ENCODE results near the gene ANKRD33. TPM values are rescaled to one million over a fixed set of nuclear protein-coding genes. Genes with fewer than 3 reads are reported as not detected.
"Not testable (repeated sequence)": the region's sequence is repeated elsewhere in the genome, so short reads cannot be mapped to it uniquely, and the experiment has no call there.

ANKRD33 gene
- total RNA-seq, 2 experiments from 2014 or later: not detected

DNA sequence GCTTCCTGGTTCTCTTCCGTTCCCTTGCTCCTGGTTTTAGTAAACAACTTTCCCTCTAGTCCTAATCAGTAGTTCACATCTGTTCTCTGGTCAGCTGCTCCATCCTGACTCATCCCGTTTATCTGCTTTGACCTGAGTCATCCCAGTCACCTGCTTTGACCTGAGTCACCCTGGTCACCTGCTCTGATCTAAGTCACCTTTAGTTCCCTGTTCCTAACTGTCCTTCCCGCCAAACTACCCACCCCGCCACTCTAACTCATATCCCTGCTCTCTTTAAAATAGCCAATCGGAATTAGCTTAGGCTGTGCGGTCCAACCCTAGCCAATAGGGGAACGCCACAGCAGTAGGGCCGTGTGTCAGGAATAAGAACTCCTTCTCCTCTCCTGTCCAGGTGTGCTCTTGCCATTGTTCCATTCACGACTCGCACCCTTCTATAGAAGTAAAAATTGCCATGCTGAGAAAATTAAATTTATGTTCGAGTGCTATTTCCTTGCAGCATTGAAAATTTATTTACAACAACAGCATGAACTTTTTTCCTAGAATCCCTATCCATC, 3.1 kb upstream of the ANKRD33 start:
- intact Hi-C loops (cut with DNase I, micrococcal nuclease): no loop called here
- no peaks in the 10 kb centered on the region for H3K36me3 Mint-ChIP-seq (ENCODE audit: low read depth)
- CTCF ChIA-PET: interaction anchor here (0.7 to 5.2 kb wide), 3 partner anchors 9 to 64 kb away, joined by 3 to 22 read pairs (median 3); no protein-coding TSS in a partner anchor
- peaks cover 19% of the 10 kb centered on the region for H3K4me1 Mint-ChIP-seq
- no peaks in the 10 kb centered on the region for H3K27me3 Mint-ChIP-seq
- no peak for DNase-seq
- POLR2A ChIA-PET: no interaction called here
- peak overlapping the region; percentile 35 for H3K27ac Mint-ChIP-seq
- H3K4me3 Mint-ChIP-seq: no peak overlapping the region
- H3K9me3 Mint-ChIP-seq (ENCODE audit: low read depth): peaks cover 4% of the 10 kb centered on the region
- ATAC-seq: no peak

DNA sequence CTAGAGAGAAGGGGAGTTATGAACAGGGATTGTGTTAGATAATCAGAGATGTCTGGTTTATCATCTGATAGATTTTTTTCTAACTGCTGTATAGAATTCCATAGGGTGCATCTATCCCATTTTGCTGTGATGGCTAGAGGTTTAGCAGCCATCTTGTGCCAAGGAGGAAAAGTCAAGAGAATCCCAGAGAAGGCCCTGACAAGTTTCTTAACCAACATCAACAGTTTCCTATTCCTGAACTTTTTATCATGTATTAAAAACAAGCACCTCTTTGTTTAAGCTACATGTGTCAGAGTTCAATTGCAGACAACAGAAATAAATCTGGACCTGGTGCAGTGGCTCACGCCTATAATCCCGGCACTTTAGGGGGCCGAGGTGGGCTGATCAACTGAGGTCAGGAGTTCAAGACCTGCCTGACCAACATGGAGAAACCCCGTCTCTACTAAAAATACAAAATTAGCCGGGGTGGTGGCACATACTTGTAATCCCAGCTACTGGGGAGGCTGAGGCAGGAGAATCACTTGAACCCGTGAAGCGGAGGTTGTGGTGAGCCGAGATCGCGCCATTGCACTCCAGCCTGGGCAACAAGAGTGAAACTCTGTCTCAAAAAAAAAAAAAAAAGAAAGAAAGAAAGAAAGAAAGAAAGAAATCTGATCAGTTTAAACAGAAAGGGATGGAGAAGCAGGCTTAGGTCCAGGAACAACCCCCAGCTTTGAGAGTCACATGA, 2.4 kb upstream of the ANKRD33 start:
- peaks cover 19% of the 10 kb centered on the region for H3K4me1 Mint-ChIP-seq
- peak overlapping the region; percentile 87 for H3K27ac Mint-ChIP-seq
- CTCF ChIA-PET: interaction anchor here (0.6 to 5.2 kb wide), 15 partner anchors 10 to 464 kb away, joined by 3 to 22 read pairs (median 3); a partner anchor contains a TSS
- H3K9me3 Mint-ChIP-seq (ENCODE audit: low read depth); H3K36me3 Mint-ChIP-seq (ENCODE audit: low read depth); H3K27me3 Mint-ChIP-seq; ATAC-seq; DNase-seq: not testable (repeated sequence)
- POLR2A ChIA-PET: interaction anchor here (0.6 to 0.9 kb wide), 2 partner anchors 65 to 329 kb away, joined by 3 read pairs; no protein-coding TSS in a partner anchor
- peak overlapping the region; percentile 12 for H3K4me3 Mint-ChIP-seq
- intact Hi-C loops (cut with DNase I, micrococcal nuclease): loop anchor here in 1 of 2 experiments (2.0 kb wide), 2 partner anchors 57 to 85 kb away; no protein-coding TSS in a partner anchor

DNA sequence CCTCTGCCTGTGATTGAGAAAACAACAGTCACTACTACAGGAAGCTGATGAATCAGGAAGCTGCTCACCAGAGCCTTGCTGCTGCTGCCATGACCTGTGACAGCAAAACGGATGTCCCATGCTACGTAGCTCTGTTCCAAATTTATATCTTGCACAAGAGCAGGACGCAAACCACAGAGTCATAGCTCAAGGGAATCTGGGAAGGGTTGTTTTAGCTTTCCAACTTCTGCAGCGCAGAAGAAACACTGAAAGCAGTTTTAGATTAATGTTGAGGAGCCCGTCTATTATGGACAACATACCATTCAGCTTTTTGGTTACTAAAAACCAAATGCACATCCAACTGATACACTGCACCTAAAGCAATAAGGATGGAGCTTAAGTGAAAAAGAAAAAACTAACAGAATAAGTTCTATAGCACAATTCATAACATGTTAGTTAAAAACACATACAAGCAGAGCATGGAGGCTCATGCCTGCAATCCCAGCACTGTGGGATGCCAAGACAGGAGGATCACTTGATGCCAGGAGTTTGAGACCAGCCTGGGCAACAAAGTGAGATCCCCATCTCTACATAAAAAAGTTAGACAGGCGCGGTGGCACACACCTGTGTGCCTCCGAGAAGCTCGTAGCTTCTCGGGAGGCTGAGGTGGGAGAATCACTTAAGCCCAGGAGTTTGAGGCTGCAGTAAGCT, 1.7 kb upstream of the ANKRD33 start:
- DNase-seq: peak; percentile 70
- ATAC-seq: peak; percentile 99
- peak overlapping the region; percentile 12 for H3K4me3 Mint-ChIP-seq
- peak overlapping the region; percentile 87 for H3K27ac Mint-ChIP-seq
- ChIA-PET POLR2A (interaction anchor here (0.6 to 0.9 kb wide), 2 partner anchors 65 to 330 kb away, joined by 3 read pairs; no protein-coding TSS in a partner anchor), CTCF (interaction anchor here (0.6 to 5.2 kb wide), 17 partner anchors 9 to 465 kb away, joined by 3 to 22 read pairs (median 3); a partner anchor contains a TSS)
- intact Hi-C loops (cut with DNase I, micrococcal nuclease): loop anchor here in 1 of 2 experiments (2.0 kb wide), 2 partner anchors 57 to 85 kb away; no protein-coding TSS in a partner anchor
- H3K9me3 Mint-ChIP-seq (ENCODE audit: low read depth): peaks cover 4% of the 10 kb centered on the region
- H3K27me3 Mint-ChIP-seq: no peaks in the 10 kb centered on the region
- H3K36me3 Mint-ChIP-seq (ENCODE audit: low read depth): no peaks in the 10 kb centered on the region
- peaks cover 19% of the 10 kb centered on the region for H3K4me1 Mint-ChIP-seq

DNA sequence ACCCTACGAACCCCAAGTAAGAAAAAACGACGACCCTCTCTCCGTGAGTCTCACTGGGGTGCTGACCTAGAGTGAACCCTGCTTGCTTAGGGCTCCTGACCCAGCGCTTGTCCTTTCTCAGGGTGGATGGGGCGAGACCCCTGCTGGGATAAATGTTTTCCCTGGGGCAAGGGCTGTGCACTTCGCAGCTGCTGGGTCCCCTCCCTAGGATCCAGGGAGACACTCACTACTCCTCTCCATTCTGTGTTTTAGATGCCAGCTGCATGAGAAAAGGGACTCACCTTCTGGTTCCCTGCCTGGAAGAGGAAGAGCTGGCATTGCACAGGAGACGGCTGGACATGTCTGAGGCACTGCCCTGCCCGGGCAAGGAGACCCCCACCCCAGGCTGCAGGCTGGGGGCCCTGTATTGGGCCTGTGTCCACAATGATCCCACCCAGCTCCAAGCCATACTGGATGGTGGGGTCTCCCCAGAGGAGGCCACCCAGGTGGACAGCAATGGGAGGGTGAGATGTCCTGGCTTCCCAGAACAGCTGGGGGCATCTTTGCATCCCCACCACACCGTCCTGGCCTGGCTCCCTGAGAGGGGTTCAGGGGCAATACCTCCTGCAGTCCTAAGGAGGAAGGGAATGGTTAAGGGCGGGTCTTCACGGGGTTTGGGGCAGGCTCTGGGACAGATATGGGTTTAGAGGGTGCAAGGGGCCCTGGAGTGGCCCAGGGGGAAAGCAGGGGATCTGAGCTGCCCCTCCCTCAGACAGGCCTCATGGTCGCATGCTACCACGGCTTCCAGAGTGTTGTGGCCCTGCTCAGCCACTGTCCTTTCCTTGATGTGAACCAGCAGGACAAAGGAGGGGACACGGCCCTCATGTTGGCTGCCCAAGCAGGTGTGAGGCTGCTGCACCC, 663 bp downstream of the ANKRD33 start:
- no peak for ATAC-seq
- POLR2A ChIA-PET: no interaction called here
- CTCF ChIA-PET: interaction anchor here (0.5 to 5.2 kb wide), 2 partner anchors 13 to 157 kb away, joined by 3 to 22 read pairs; no protein-coding TSS in a partner anchor
- intact Hi-C loops (cut with DNase I, micrococcal nuclease): no loop called here
- Mint-ChIP-seq H3K9me3 (ENCODE audit: low read depth) (peaks cover 4% of the 10 kb centered on the region), H3K4me1 (peaks cover 19% of the 10 kb centered on the region), H3K4me3 (no peak overlapping the region), H3K27me3 (no peaks in the 10 kb centered on the region), H3K27ac (no peak overlapping the region), H3K36me3 (ENCODE audit: low read depth) (no peaks in the 10 kb centered on the region)
- DNase-seq: no peak

DNA sequence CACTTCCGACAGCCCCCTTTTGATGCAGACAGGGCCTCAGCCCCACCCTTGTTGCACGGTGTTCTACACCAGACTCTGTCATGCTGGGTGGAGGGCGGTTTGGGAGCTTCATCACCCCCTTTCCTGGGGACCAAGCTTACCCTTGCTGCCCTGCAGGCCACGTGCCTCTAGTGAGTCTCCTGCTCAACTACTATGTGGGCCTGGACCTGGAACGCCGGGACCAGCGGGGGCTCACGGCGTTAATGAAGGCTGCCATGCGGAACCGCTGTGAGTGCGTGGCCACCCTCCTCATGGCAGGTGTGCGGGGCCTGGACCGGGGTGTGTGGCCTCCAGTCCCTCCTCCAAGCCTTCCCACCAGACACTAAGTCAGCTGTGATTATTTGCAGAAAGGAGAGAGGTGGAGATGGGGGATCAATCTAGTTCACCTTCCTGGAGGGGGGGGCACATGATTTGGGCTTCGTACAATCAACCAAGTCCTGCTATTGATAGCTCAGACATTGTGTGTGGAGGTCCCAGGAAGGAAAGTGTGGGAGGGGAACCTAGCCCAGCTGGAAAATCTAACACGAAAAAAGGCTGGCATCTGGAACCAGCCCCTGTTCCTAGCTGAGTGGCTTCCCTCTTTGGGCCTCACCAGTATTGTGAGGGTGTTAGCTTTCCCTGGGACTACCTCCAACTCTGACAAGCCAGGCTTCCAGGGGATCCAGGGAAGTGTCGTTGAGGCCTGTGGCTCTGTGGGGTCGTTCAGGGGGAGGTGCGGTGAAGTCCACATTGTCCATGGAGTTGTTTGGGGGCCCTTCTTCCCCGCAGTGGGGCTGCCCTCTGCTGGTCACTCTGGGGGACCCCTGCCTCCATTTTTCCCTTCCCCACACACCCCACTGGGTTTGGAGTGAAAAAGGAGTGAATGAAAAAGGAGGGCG, 1.6 kb downstream of the ANKRD33 start:
- H3K27ac Mint-ChIP-seq: no peak overlapping the region
- H3K4me1 Mint-ChIP-seq: peaks cover 19% of the 10 kb centered on the region
- no peaks in the 10 kb centered on the region for H3K27me3 Mint-ChIP-seq
- ATAC-seq: no peak
- no peak for DNase-seq
- POLR2A ChIA-PET: no interaction called here
- H3K4me3 Mint-ChIP-seq: no peak overlapping the region
- H3K9me3 Mint-ChIP-seq (ENCODE audit: low read depth): peaks cover 4% of the 10 kb centered on the region
- CTCF ChIA-PET: interaction anchor here (0.6 kb wide), 1 partner anchor 366 kb away, joined by 3 read pairs; no protein-coding TSS in a partner anchor
- H3K36me3 Mint-ChIP-seq (ENCODE audit: low read depth): no peaks in the 10 kb centered on the region
- intact Hi-C loops (cut with DNase I, micrococcal nuclease): no loop called here

DNA sequence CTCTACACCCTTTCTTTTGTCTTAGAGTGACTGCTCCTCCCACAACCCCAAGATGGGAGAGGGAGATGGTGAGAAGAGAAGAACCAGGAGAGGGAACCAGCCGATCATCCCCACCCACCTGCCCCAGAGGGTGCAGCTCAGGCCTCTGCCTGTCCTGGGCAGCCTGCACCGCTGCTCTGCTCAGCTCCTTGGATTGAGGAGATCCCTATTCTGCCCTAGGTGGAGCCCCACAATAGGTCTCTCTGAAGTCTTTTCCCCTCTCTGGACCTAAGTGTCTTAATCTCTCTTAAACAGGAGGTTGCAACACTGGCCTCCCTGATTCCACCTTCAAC, 2.2 kb downstream of the ANKRD33 start:
- ATAC-seq (no peak), DNase-seq (no peak)
- Mint-ChIP-seq H3K27ac (no peak overlapping the region), H3K36me3 (ENCODE audit: low read depth) (no peaks in the 10 kb centered on the region), H3K27me3 (no peaks in the 10 kb centered on the region), H3K4me3 (no peak overlapping the region), H3K9me3 (ENCODE audit: low read depth) (no peaks in the 10 kb centered on the region), H3K4me1 (peaks cover 12% of the 10 kb centered on the region)
- intact Hi-C loops (cut with DNase I, micrococcal nuclease): no loop called here
- ChIA-PET CTCF (interaction anchor here (0.6 kb wide), 1 partner anchor 366 kb away, joined by 3 read pairs; no protein-coding TSS in a partner anchor), POLR2A (no interaction called here)

DNA sequence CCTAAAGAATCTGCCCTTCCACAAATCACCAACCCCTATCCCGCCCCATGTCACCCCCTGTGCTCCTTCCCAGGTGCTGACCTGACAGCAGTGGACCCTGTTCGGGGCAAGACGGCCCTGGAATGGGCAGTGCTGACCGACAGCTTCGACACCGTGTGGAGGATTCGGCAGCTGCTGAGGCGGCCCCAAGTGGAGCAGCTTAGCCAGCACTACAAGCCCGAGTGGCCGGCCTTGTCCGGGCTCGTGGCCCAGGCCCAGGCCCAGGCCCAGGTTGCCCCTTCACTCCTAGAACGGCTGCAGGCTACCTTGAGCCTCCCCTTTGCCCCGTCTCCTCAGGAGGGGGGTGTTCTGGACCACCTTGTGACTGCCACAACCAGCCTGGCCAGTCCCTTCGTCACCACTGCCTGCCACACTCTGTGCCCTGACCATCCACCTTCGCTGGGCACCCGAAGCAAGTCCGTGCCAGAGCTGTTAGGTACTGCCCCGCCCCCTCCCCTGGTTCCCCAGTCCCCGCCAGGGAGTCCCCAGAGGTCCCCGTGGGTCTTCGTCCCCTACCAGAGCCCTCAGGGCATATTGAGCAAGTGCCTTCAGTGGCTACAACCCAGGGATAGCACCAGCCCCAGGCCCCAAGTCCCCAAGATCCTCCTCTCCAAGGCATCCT, 2.7 kb downstream of the ANKRD33 start:
- ATAC-seq (no peak), DNase-seq (no peak)
- Mint-ChIP-seq H3K27ac (no peak overlapping the region), H3K36me3 (ENCODE audit: low read depth) (no peaks in the 10 kb centered on the region), H3K4me1 (peaks cover 9% of the 10 kb centered on the region), H3K4me3 (no peak overlapping the region), H3K27me3 (no peaks in the 10 kb centered on the region), H3K9me3 (ENCODE audit: low read depth) (no peaks in the 10 kb centered on the region)
- POLR2A ChIA-PET: no interaction called here
- intact Hi-C loops (cut with DNase I, micrococcal nuclease): no loop called here
- CTCF ChIA-PET: no interaction called here

DNA sequence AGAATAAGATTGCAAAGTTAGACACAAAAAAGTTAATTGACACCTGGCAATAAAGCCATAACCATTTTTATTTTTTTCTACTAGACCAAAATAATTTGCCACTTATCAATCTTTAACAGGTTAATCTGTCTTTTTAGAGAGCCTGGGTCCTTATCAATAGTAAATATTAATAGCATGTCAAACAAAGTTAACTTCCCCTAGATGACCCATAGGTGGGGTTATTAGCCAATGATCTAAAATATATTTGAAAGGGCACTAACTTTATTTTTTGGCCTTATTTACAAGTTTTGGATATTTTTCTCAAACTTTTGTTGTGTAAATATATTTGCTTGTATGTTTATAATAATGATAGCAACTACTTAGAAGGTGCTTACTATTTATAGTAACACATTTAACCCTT, 3.9 kb downstream of the ANKRD33 start:
- intact Hi-C loops (cut with DNase I, micrococcal nuclease): no loop called here
- H3K36me3 Mint-ChIP-seq (ENCODE audit: low read depth): no peaks in the 10 kb centered on the region
- POLR2A ChIA-PET: no interaction called here
- H3K4me3 Mint-ChIP-seq: no peak overlapping the region
- no peaks in the 10 kb centered on the region for H3K4me1 Mint-ChIP-seq
- H3K27me3 Mint-ChIP-seq: no peaks in the 10 kb centered on the region
- no peak overlapping the region for H3K27ac Mint-ChIP-seq
- ATAC-seq (no peak), DNase-seq (no peak)
- H3K9me3 Mint-ChIP-seq (ENCODE audit: low read depth): no peaks in the 10 kb centered on the region
- CTCF ChIA-PET: interaction anchor here (0.6 to 0.7 kb wide), 2 partner anchors 394 to 493 kb away, joined by 3 read pairs; no protein-coding TSS in a partner anchor

DNA sequence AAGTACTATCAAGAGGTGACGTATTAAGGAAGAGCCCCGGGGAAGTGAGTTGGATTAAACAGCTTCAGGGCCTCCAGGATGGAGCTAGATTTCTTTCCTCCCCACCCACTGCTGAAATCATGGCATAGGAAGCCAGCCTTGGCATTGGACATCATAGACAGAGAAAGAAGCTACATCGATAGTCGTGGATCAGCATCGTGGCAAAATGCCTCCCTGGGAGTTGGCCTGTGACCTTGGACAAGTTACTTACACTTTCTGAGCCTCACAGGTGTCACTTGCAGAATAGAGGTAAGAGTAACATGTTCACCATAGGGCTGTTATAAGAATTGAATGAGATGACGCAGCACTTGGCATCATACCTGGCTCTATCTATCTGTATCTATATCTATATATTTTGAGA, 5.9 kb downstream of the ANKRD33 start:
- intact Hi-C loops (cut with DNase I, micrococcal nuclease): no loop called here
- CTCF ChIA-PET: interaction anchor here (0.8 to 1.3 kb wide), 3 partner anchors 18 to 126 kb away, joined by 3 to 7 read pairs (median 6); no protein-coding TSS in a partner anchor
- no peak for DNase-seq
- Mint-ChIP-seq H3K4me3 (no peak overlapping the region), H3K36me3 (ENCODE audit: low read depth) (no peaks in the 10 kb centered on the region), H3K9me3 (ENCODE audit: low read depth) (no peaks in the 10 kb centered on the region), H3K27me3 (no peaks in the 10 kb centered on the region), H3K4me1 (no peaks in the 10 kb centered on the region), H3K27ac (no peak overlapping the region)
- POLR2A ChIA-PET: no interaction called here
- no peak for ATAC-seq

Measured in activated CD4-positive, alpha-beta T cell treated with anti-CD3 and anti-CD28 coated beads for 36 hours (primary cell).